GM21423 (cell line): ENCODE results near the gene EP400.

Experiments used
- ATAC-seq: cut with Tn5 transposase; IDR thresholded peaks from one replicate; pipeline ENCODE4 v1.9.1; 2021; ENCODE audit warnings: mild to moderate bottlenecking, moderate library complexity; ENCODE audit not compliant: unreplicated experiment

EP400 gene

GRCh38 chr12:131912518-131913274 is 37.0 kb upstream of the EP400 start:
- ATAC-seq = no peak

- no peak for ATAC-seq
Measured at GRCh38 chr12:131913666-131914065, 36.1 kb upstream of the EP400 start.

- no peak for ATAC-seq
Measured at GRCh38 chr12:131914179-131914702, 35.5 kb upstream of the EP400 start.

- ATAC-seq = no peak
Measured at GRCh38 chr12:131915000-131915689, 34.6 kb upstream of the EP400 start.

- no peak for ATAC-seq
Measured at GRCh38 chr12:131915823-131916222, 33.9 kb upstream of the EP400 start.

- no peak for ATAC-seq
Measured at GRCh38 chr12:131916306-131917138, 33.2 kb upstream of the EP400 start.

- ATAC-seq = no peak
Measured at GRCh38 chr12:131917139-131917710, 32.5 kb upstream of the EP400 start.

- no peak for ATAC-seq
Measured at GRCh38 chr12:131917711-131918306, 31.9 kb upstream of the EP400 start.

- no peak for ATAC-seq
Measured at GRCh38 chr12:131918311-131919050, 31.3 kb upstream of the EP400 start.

- ATAC-seq = no peak
Measured at GRCh38 chr12:131919051-131919347, 30.7 kb upstream of the EP400 start.

GRCh38 chr12:131919366-131920156 is 30.2 kb upstream of the EP400 start:
- no peak for ATAC-seq

GRCh38 chr12:131920157-131920508 is 29.6 kb upstream of the EP400 start:
- ATAC-seq = no peak

- ATAC-seq = no peak
Measured at GRCh38 chr12:131920902-131921840, 28.6 kb upstream of the EP400 start.

GRCh38 chr12:131921866-131922769 is 27.6 kb upstream of the EP400 start:
- ATAC-seq = no peak

GRCh38 chr12:131922772-131923171 is 27.0 kb upstream of the EP400 start:
- ATAC-seq = no peak

GRCh38 chr12:131923260-131923659 is 26.5 kb upstream of the EP400 start:
- ATAC-seq = peak; percentile 82
